HAP-1 (cell line): ENCODE measurements around the gene CCNJL.
"Not testable (repeated sequence)": the region's sequence is repeated elsewhere in the genome, so short reads cannot be mapped to it uniquely, and the experiment has no call there.

ENCODE experiments used
- DNase-seq, 2 experiments: peaks; one replicate each; pipeline ENCODE4 v3.0.0-alpha.2; 2016 to 2020; ENCODE audit warnings: low spot score in 2 of 2
- H3K27me3 ChIP-seq: fragments of 250-450 bp; sonication (Bioruptor Pico); 2 replicates; pipeline ENCODE4 v1.5.1; 2020; ENCODE audit warnings: low read depth, mild to moderate bottlenecking, moderate library complexity
- H3K36me3 ChIP-seq: fragments of 250-450 bp; sonication (Bioruptor Pico); replicated peaks from 2 replicates; pipeline ENCODE4 v1.5.1; 2020; ENCODE audit warnings: mild to moderate bottlenecking
- H3K4me1 ChIP-seq: fragments of 250-450 bp; sonication (Bioruptor Pico); 2 replicates; pipeline ENCODE4 v1.5.1; 2020; ENCODE audit warnings: mild to moderate bottlenecking
- H3K4me3 ChIP-seq: fragments of 250-450 bp; sonication (Bioruptor Pico); 2 replicates; pipeline ENCODE4 v1.5.1; 2020; ENCODE audit warnings: mild to moderate bottlenecking, moderate library complexity
- H3K9me3 ChIP-seq: fragments of 250-450 bp; sonication (Bioruptor Pico); 2 replicates; pipeline ENCODE4 v1.5.1; 2020; ENCODE audit warnings: mild to moderate bottlenecking, moderate library complexity
- in situ Hi-C: fragments of 300-500 bp; cut with MboI; formaldehyde crosslinking; loops from 3 replicates; pipeline ENCODE4 v1.14.3; 2020; ENCODE audit warnings: low sequenced_read_pairs, inconsistent platforms, mixed read lengths

CCNJL gene

GRCh38 chr5:160259341-160259740 lies 53.0 kb downstream of the CCNJL start:
- Histone ChIP-seq H3K36me3 (no peaks in the 10 kb centered on the region), H3K27me3 (no peaks in the 10 kb centered on the region), H3K9me3 (no peaks in the 10 kb centered on the region), H3K4me3 (no peak overlapping the region), H3K4me1 (peaks cover 7% of the 10 kb centered on the region)
- DNase-seq = no peak
- in situ Hi-C loops = no loop called here

GRCh38 chr5:160254706-160255105 lies 57.7 kb downstream of the CCNJL start:
- Histone ChIP-seq H3K4me1 (no peaks in the 10 kb centered on the region), H3K36me3 (no peaks in the 10 kb centered on the region), H3K27me3 (no peaks in the 10 kb centered on the region), H3K9me3 (no peaks in the 10 kb centered on the region), H3K4me3 (no peak overlapping the region)
- no peak for DNase-seq
- in situ Hi-C loops = no loop called here

GRCh38 chr5:160253441-160253840 lies 58.9 kb downstream of the CCNJL start:
- in situ Hi-C loops = no loop called here
- H3K4me3 ChIP-seq = no peak overlapping the region
- H3K27me3 ChIP-seq = no peaks in the 10 kb centered on the region
- no peaks in the 10 kb centered on the region for H3K9me3 ChIP-seq
- H3K36me3 ChIP-seq = no peaks in the 10 kb centered on the region
- no peak for DNase-seq
- H3K4me1 ChIP-seq = no peaks in the 10 kb centered on the region

GRCh38 chr5:160252916-160253315 lies 59.4 kb downstream of the CCNJL start:
- H3K9me3 ChIP-seq = no peaks in the 10 kb centered on the region
- H3K27me3 ChIP-seq = no peaks in the 10 kb centered on the region
- DNase-seq = no peak
- in situ Hi-C loops = no loop called here
- no peaks in the 10 kb centered on the region for H3K4me1 ChIP-seq
- H3K36me3 ChIP-seq = no peaks in the 10 kb centered on the region
- no peak overlapping the region for H3K4me3 ChIP-seq

GRCh38 chr5:160251406-160252155 lies 60.8 kb downstream of the CCNJL start:
- H3K27me3 ChIP-seq = no peaks in the 10 kb centered on the region
- H3K36me3 ChIP-seq = no peaks in the 10 kb centered on the region
- H3K4me1 ChIP-seq = no peaks in the 10 kb centered on the region
- in situ Hi-C loops = no loop called here
- no peak for DNase-seq
- H3K4me3 ChIP-seq = no peak overlapping the region
- no peaks in the 10 kb centered on the region for H3K9me3 ChIP-seq

GRCh38 chr5:160250826-160251225 lies 61.5 kb downstream of the CCNJL start:
- in situ Hi-C loops = no loop called here
- H3K4me3 ChIP-seq = no peak overlapping the region
- no peaks in the 10 kb centered on the region for H3K9me3 ChIP-seq
- no peaks in the 10 kb centered on the region for H3K36me3 ChIP-seq
- no peaks in the 10 kb centered on the region for H3K27me3 ChIP-seq
- no peak for DNase-seq
- H3K4me1 ChIP-seq = no peaks in the 10 kb centered on the region

GRCh38 chr5:160250226-160250625 lies 62.1 kb downstream of the CCNJL start:
- H3K9me3 ChIP-seq = no peaks in the 10 kb centered on the region
- in situ Hi-C loops = no loop called here
- H3K36me3 ChIP-seq = no peaks in the 10 kb centered on the region
- no peaks in the 10 kb centered on the region for H3K4me1 ChIP-seq
- H3K4me3 ChIP-seq = no peak overlapping the region
- DNase-seq = no peak
- no peaks in the 10 kb centered on the region for H3K27me3 ChIP-seq

GRCh38 chr5:160249570-160249969 lies 62.8 kb downstream of the CCNJL start:
- in situ Hi-C loops, DNase-seq, H3K27me3 ChIP-seq, H3K4me3 ChIP-seq, H3K36me3 ChIP-seq, H3K4me1 ChIP-seq, H3K9me3 ChIP-seq: not testable (repeated sequence)

GRCh38 chr5:160245506-160246086 lies 66.8 kb downstream of the CCNJL start:
- in situ Hi-C loops = no loop called here
- no peaks in the 10 kb centered on the region for H3K27me3 ChIP-seq
- DNase-seq = no peak
- no peak overlapping the region for H3K4me3 ChIP-seq
- H3K36me3 ChIP-seq = no peaks in the 10 kb centered on the region
- H3K9me3 ChIP-seq = no peaks in the 10 kb centered on the region
- no peaks in the 10 kb centered on the region for H3K4me1 ChIP-seq

GRCh38 chr5:160242145-160242544 lies 70.2 kb downstream of the CCNJL start:
- DNase-seq = no peak
- in situ Hi-C loops = no loop called here
- Histone ChIP-seq H3K4me3 (no peak overlapping the region), H3K27me3 (no peaks in the 10 kb centered on the region), H3K36me3 (no peaks in the 10 kb centered on the region), H3K9me3 (no peaks in the 10 kb centered on the region), H3K4me1 (no peaks in the 10 kb centered on the region)

GRCh38 chr5:160240350-160240749 lies 72.0 kb downstream of the CCNJL start:
- H3K27me3 ChIP-seq = no peaks in the 10 kb centered on the region
- in situ Hi-C loops = no loop called here
- H3K9me3 ChIP-seq = no peaks in the 10 kb centered on the region
- H3K4me3 ChIP-seq = no peak overlapping the region
- no peaks in the 10 kb centered on the region for H3K36me3 ChIP-seq
- H3K4me1 ChIP-seq = no peaks in the 10 kb centered on the region
- DNase-seq = no peak

GRCh38 chr5:160237571-160238093 lies 74.7 kb downstream of the CCNJL start:
- no peaks in the 10 kb centered on the region for H3K4me1 ChIP-seq

GRCh38 chr5:160235731-160236130 lies 76.6 kb downstream of the CCNJL start:
- no peaks in the 10 kb centered on the region for H3K4me1 ChIP-seq
- in situ Hi-C loops = no loop called here
- no peak for DNase-seq
- H3K27me3 ChIP-seq = no peaks in the 10 kb centered on the region
- no peak overlapping the region for H3K4me3 ChIP-seq
- no peaks in the 10 kb centered on the region for H3K9me3 ChIP-seq
- H3K36me3 ChIP-seq = no peaks in the 10 kb centered on the region

More at GRCh38 chr5:160237571-160238093, 74.7 kb downstream of the CCNJL start:
- no peak for DNase-seq
- H3K9me3 ChIP-seq = no peaks in the 10 kb centered on the region
- in situ Hi-C loops = no loop called here
- H3K27me3 ChIP-seq = no peaks in the 10 kb centered on the region
- no peak overlapping the region for H3K4me3 ChIP-seq
- H3K36me3 ChIP-seq = no peaks in the 10 kb centered on the region

GRCh38 chr5:160233215-160233614 lies 79.1 kb downstream of the CCNJL start:
- Histone ChIP-seq H3K27me3 (no peaks in the 10 kb centered on the region), H3K4me3 (no peak overlapping the region), H3K9me3 (no peaks in the 10 kb centered on the region), H3K4me1 (no peaks in the 10 kb centered on the region), H3K36me3 (no peaks in the 10 kb centered on the region)
- in situ Hi-C loops = no loop called here
- DNase-seq = no peak
